ENCODE measurements around the gene MGST2. TPM values are rescaled to one million over a fixed set of nuclear protein-coding genes. Genes with fewer than 3 reads are reported as not detected.

MGST2 gene
- total RNA-seq, 1 experiment from 2014 or later, result 14.9 TPM

DNA sequence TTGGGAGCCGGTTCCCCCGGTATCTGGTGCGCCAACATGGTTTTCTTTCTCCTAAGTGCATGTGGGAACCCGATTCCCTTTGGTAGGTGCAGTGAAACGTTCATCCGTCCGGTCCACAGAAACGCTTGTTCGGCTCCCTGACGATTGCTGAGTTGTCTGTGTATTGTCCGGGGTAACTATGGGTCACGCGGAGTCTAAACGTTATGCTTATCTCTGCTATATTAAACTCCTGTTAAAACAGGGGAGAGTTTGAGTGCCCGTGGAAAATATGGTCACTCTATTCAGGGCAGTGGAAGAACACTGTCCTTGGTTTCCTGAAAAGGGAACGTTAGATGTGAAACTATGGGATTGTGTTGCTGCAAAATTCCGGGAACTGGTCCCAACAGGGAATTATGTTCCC, 32.4 kb upstream of the MGST2 start:
- H3K36me3 Mint-ChIP-seq, result peaks cover 8% of the 10 kb centered on the region
- no peak for DNase-seq (ENCODE audit: low spot score)
- no peak for ATAC-seq
- H3K27ac Mint-ChIP-seq, result no peak overlapping the region
- peaks cover 27% of the 10 kb centered on the region for H3K4me1 Mint-ChIP-seq
- POLR2A ChIA-PET, result interaction anchor here (0.7 kb wide), 1 partner anchor 9 kb away, joined by 3 read pairs; no protein-coding TSS in a partner anchor
- H3K27me3 Mint-ChIP-seq (ENCODE audit: low read depth), result peaks cover 79% of the 10 kb centered on the region
- TF ChIP-seq GTF2I (CRISPR knock-in tag; conservative IDR thresholded peaks at IDR 0.05) (no peak), OVOL2 (CRISPR knock-in tag; IDR thresholded peaks at IDR 0.05; ENCODE audit: borderline replicate concordance) (no peak), SMAD4 (CRISPR knock-in tag; IDR thresholded peaks at IDR 0.05) (no peak), EMX1 (CRISPR knock-in tag; IDR thresholded peaks at IDR 0.05) (no peak), ZNF121 (CRISPR knock-in tag; IDR thresholded peaks at IDR 0.05) (no peak), ATF1 (CRISPR knock-in tag; IDR thresholded peaks at IDR 0.05) (no peak), ZNF317 (CRISPR knock-in tag; IDR thresholded peaks at IDR 0.05; ENCODE audit: borderline replicate concordance, low read depth) (no peak), NFYB (CRISPR knock-in tag; conservative IDR thresholded peaks at IDR 0.05; ENCODE audit: low read depth) (no peak), SMAD3 (CRISPR knock-in tag; IDR thresholded peaks at IDR 0.05; ENCODE audit: borderline replicate concordance) (no peak), MXD4 (CRISPR knock-in tag; IDR thresholded peaks at IDR 0.05; ENCODE audit: borderline replicate concordance) (no peak)
- TF ChIP-seq, protein P1, sequence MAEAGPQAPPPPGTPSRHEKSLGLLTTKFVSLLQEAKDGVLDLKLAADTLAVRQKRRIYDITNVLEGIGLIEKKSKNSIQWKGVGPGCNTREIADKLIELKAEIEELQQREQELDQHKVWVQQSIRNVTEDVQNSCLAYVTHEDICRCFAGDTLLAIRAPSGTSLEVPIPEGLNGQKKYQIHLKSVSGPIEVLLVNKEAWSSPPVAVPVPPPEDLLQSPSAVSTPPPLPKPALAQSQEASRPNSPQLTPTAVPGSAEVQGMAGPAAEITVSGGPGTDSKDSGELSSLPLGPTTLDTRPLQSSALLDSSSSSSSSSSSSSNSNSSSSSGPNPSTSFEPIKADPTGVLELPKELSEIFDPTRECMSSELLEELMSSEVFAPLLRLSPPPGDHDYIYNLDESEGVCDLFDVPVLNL (CRISPR knock-in tag; IDR thresholded peaks at IDR 0.05; ENCODE audit: borderline replicate concordance, low read depth), result no peak
- TF ChIP-seq, protein P2, sequence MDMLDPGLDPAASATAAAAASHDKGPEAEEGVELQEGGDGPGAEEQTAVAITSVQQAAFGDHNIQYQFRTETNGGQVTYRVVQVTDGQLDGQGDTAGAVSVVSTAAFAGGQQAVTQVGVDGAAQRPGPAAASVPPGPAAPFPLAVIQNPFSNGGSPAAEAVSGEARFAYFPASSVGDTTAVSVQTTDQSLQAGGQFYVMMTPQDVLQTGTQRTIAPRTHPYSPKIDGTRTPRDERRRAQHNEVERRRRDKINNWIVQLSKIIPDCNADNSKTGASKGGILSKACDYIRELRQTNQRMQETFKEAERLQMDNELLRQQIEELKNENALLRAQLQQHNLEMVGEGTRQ (CRISPR knock-in tag; IDR thresholded peaks at IDR 0.05), result no peak
- peaks cover 11% of the 10 kb centered on the region for H3K9me3 Mint-ChIP-seq
- CTCF ChIA-PET, result interaction anchor here (0.7 to 2.1 kb wide), 21 partner anchors 8 to 135 kb away, joined by 3 to 40 read pairs (median 3); no protein-coding TSS in a partner anchor
- peak overlapping the region; percentile 71 for H3K4me3 Mint-ChIP-seq

DNA sequence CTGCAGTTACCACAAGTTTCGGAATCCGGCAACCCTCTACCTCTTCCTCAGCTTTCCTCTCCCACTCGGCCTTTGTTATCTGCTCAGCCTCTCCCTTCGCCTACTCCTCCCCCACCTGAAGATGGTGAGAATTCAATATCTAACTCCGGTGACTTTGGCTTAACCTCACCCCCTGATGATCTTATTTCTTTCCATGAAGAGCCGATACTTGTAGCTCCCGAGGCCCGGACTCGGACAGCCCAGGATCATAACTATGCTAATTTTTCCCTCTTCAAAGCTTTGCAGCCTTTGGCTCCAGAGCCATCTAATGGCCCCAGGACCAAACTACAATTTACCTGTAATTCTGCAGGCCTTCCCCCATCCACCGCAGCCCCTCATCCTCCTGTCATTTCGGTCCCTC, 32.0 kb upstream of the MGST2 start:
- Mint-ChIP-seq H3K27ac (no peak overlapping the region), H3K9me3 (peaks cover 15% of the 10 kb centered on the region), H3K4me1 (peaks cover 22% of the 10 kb centered on the region), H3K36me3 (peaks cover 12% of the 10 kb centered on the region), H3K4me3 (peak overlapping the region; percentile 71), H3K27me3 (ENCODE audit: low read depth) (peaks cover 75% of the 10 kb centered on the region)
- ChIA-PET POLR2A (interaction anchor here (0.7 kb wide), 1 partner anchor 9 kb away, joined by 3 read pairs; no protein-coding TSS in a partner anchor), CTCF (interaction anchor here (0.7 to 2.1 kb wide), 21 partner anchors 9 to 135 kb away, joined by 3 to 40 read pairs (median 3); no protein-coding TSS in a partner anchor)
- no peak for TF ChIP-seq ELF4 (CRISPR knock-in tag; IDR thresholded peaks at IDR 0.05; ENCODE audit: low read depth)
- TF ChIP-seq, protein P3, sequence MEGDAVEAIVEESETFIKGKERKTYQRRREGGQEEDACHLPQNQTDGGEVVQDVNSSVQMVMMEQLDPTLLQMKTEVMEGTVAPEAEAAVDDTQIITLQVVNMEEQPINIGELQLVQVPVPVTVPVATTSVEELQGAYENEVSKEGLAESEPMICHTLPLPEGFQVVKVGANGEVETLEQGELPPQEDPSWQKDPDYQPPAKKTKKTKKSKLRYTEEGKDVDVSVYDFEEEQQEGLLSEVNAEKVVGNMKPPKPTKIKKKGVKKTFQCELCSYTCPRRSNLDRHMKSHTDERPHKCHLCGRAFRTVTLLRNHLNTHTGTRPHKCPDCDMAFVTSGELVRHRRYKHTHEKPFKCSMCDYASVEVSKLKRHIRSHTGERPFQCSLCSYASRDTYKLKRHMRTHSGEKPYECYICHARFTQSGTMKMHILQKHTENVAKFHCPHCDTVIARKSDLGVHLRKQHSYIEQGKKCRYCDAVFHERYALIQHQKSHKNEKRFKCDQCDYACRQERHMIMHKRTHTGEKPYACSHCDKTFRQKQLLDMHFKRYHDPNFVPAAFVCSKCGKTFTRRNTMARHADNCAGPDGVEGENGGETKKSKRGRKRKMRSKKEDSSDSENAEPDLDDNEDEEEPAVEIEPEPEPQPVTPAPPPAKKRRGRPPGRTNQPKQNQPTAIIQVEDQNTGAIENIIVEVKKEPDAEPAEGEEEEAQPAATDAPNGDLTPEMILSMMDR (IDR thresholded peaks at IDR 0.05), result 0 out of 2 replicates have a peak, but pooled peaks have one; percentile 22
- peak; percentile 48 for DNase-seq (ENCODE audit: low spot score)
- peak; percentile 90 for ATAC-seq

DNA sequence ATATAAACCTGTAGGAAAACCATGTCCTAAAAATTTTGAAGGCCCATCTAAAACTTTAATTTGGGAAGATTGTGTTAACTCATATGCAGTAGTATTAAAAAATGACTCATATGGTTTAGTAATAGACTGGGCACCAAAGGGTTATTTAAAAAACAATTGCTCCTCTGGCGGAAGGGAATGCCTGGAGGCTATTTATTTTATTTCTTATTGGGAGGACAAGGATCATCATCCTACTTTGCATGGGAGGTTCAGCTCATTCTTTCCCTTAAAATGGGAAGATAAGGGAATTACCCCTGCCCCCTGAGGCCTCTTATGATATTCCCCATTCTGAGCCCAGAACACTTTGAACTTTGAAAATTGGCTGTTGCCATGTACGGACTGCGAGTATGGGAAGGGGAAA, 29.7 kb upstream of the MGST2 start:
- no peak overlapping the region for H3K27ac Mint-ChIP-seq
- peaks cover 15% of the 10 kb centered on the region for H3K36me3 Mint-ChIP-seq
- CTCF ChIA-PET, result interaction anchor here (1.0 kb wide), 1 partner anchor 19 kb away, joined by 3 read pairs; no protein-coding TSS in a partner anchor
- POLR2A ChIA-PET, result no interaction called here
- peaks cover 54% of the 10 kb centered on the region for H3K27me3 Mint-ChIP-seq (ENCODE audit: low read depth)
- DNase-seq (ENCODE audit: low spot score), result no peak
- peaks cover 18% of the 10 kb centered on the region for H3K4me1 Mint-ChIP-seq
- peaks cover 31% of the 10 kb centered on the region for H3K9me3 Mint-ChIP-seq
- no peak for ATAC-seq
- no peak overlapping the region for H3K4me3 Mint-ChIP-seq
- TF ChIP-seq, protein P4, sequence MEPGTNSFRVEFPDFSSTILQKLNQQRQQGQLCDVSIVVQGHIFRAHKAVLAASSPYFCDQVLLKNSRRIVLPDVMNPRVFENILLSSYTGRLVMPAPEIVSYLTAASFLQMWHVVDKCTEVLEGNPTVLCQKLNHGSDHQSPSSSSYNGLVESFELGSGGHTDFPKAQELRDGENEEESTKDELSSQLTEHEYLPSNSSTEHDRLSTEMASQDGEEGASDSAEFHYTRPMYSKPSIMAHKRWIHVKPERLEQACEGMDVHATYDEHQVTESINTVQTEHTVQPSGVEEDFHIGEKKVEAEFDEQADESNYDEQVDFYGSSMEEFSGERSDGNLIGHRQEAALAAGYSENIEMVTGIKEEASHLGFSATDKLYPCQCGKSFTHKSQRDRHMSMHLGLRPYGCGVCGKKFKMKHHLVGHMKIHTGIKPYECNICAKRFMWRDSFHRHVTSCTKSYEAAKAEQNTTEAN (CRISPR knock-in tag; IDR thresholded peaks at IDR 0.05), result no peak
- TF ChIP-seq, protein P5, sequence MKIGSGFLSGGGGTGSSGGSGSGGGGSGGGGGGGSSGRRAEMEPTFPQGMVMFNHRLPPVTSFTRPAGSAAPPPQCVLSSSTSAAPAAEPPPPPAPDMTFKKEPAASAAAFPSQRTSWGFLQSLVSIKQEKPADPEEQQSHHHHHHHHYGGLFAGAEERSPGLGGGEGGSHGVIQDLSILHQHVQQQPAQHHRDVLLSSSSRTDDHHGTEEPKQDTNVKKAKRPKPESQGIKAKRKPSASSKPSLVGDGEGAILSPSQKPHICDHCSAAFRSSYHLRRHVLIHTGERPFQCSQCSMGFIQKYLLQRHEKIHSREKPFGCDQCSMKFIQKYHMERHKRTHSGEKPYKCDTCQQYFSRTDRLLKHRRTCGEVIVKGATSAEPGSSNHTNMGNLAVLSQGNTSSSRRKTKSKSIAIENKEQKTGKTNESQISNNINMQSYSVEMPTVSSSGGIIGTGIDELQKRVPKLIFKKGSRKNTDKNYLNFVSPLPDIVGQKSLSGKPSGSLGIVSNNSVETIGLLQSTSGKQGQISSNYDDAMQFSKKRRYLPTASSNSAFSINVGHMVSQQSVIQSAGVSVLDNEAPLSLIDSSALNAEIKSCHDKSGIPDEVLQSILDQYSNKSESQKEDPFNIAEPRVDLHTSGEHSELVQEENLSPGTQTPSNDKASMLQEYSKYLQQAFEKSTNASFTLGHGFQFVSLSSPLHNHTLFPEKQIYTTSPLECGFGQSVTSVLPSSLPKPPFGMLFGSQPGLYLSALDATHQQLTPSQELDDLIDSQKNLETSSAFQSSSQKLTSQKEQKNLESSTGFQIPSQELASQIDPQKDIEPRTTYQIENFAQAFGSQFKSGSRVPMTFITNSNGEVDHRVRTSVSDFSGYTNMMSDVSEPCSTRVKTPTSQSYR (CRISPR knock-in tag; IDR thresholded peaks at IDR 0.05), result no peak
- TF ChIP-seq ZNF671 (CRISPR knock-in tag; IDR thresholded peaks at IDR 0.05) (no peak), ZNF416 (CRISPR knock-in tag; IDR thresholded peaks at IDR 0.05) (no peak), SOX15 (CRISPR knock-in tag; IDR thresholded peaks at IDR 0.05) (no peak), ZNF121 (CRISPR knock-in tag; IDR thresholded peaks at IDR 0.05) (no peak)
- TF ChIP-seq, protein P6, sequence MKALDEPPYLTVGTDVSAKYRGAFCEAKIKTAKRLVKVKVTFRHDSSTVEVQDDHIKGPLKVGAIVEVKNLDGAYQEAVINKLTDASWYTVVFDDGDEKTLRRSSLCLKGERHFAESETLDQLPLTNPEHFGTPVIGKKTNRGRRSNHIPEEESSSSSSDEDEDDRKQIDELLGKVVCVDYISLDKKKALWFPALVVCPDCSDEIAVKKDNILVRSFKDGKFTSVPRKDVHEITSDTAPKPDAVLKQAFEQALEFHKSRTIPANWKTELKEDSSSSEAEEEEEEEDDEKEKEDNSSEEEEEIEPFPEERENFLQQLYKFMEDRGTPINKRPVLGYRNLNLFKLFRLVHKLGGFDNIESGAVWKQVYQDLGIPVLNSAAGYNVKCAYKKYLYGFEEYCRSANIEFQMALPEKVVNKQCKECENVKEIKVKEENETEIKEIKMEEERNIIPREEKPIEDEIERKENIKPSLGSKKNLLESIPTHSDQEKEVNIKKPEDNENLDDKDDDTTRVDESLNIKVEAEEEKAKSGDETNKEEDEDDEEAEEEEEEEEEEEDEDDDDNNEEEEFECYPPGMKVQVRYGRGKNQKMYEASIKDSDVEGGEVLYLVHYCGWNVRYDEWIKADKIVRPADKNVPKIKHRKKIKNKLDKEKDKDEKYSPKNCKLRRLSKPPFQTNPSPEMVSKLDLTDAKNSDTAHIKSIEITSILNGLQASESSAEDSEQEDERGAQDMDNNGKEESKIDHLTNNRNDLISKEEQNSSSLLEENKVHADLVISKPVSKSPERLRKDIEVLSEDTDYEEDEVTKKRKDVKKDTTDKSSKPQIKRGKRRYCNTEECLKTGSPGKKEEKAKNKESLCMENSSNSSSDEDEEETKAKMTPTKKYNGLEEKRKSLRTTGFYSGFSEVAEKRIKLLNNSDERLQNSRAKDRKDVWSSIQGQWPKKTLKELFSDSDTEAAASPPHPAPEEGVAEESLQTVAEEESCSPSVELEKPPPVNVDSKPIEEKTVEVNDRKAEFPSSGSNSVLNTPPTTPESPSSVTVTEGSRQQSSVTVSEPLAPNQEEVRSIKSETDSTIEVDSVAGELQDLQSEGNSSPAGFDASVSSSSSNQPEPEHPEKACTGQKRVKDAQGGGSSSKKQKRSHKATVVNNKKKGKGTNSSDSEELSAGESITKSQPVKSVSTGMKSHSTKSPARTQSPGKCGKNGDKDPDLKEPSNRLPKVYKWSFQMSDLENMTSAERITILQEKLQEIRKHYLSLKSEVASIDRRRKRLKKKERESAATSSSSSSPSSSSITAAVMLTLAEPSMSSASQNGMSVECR (CRISPR knock-in tag; IDR thresholded peaks at IDR 0.05; ENCODE audit: borderline replicate concordance), result no peak
